Amygdala (tissue), 56 donors: ENCODE results near the gene GPHN.
"Not testable (repeated sequence)": the region's sequence is repeated elsewhere in the genome, so short reads cannot be mapped to it uniquely, and the experiment has no call there.

ENCODE experiments used
- DNase-seq, 56 donors: peaks; one replicate each; lab custom pipeline; 2025; lab: John Stamatoyannopoulos, UW

The GPHN gene

DNA sequence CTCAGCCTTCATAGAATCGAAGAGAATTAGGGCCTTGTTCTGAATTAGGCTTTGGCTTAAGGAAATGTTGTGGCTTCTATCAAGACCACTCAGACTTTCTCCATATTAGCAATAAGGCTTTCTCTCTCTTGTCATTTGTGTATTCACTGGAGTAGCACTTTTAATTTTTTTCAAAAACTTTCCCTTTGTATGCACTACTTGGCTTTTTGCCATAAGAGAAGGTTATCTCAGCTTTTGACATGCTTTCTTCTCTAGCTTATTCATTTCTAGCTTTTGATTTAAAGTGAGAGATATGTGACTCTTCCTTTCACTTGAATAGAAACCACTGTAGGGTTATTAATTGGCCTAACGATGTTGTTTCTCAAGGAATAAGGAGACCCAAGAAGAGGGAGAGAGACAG lies 244.2 kb downstream of the GPHN start:
- no peak for DNase-seq

DNA sequence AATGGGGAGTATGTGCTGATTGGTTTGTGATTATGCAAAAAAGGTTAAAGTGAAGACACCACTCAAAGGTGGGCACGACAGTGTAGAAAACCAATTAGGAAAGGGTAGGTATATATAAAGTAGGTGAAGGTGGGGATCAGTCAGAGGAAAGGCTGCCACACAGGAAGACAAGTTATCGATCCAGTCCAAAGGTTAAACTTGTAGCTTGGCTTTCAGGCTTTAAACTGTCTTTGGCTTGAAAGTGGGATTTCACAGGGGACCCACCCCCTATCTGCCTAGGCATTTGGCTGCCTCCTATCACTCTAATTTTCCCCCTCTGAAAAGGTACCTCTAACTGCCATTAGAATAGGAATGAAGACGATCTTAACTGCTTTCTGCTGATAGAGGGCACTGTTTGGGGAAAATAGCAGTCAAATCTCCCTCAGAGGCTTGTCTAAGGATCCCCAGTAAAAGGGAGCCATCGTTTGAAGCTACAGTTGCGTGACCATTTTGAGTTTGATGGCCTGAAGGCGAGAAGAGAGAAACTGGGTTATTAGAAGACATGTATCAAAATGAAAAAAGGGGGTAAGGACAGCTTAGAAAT lies 250.2 kb downstream of the GPHN start:
- no peak for DNase-seq

- no peak for DNase-seq
These were observed 264.2 kb downstream of the GPHN start for GRCh38 chr14:66772146-66772545.

GRCh38 chr14:66782853-66783252 lies 274.9 kb downstream of the GPHN start:
- DNase-seq: no peak

DNA sequence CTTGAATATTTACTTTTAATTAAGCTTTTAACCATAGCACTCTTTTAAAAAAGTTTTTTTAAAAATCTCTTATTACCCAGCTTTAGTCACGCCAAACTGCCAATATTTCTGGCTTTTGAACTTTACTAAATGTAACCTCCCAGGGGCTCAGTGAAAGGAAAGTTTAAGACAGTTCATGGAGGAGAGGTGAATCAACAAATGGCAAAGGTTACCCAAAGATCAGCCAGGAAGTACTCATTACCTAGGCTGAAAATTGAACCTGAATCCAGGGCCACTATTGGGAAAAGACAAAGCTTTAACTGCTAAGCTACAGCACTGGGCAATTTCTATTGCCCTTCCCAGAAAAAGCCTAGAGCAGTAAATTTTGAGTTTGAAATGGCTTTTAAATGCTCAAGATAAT lies 282.2 kb downstream of the GPHN start:
- no peak for DNase-seq

DNA sequence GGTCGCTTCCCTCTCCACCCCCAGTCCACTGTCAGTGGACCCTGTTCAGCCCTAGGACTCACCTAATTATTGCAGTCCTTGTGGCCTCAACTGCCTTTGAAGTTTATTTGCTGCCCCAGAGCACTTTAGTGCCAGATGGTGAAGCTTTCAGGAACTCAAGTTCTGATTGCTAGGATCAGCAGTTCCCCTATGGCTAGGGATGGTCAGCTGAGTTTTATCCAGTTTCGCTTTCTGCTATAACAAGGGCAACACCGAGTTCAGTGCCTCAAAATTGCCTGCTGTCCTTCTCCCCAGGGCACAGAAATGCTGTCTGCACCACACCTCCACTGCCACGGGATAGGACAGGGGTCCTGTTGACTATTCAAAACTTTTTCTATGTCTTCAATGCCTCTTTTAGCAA lies 295.0 kb downstream of the GPHN start:
- DNase-seq: no peak

DNA sequence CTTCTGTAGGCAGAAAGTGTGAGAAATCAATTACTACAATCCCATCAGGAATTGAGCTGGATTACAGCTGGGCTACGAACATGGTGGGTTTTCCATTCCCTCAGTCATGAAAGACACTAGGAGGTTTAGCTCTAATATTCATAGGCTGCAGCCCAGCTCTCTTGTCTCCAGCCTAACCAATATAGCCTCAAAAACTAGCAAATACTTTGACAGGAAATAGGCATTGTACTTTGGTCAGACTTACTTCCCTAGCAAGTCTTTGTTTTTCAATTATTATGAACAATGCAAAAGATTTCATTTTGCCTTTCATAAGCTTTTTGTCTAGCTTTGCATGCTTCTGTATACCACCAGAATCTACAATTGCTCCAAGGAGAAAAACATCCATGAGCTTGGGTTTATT lies 296.2 kb downstream of the GPHN start:
- no peak for DNase-seq

DNA sequence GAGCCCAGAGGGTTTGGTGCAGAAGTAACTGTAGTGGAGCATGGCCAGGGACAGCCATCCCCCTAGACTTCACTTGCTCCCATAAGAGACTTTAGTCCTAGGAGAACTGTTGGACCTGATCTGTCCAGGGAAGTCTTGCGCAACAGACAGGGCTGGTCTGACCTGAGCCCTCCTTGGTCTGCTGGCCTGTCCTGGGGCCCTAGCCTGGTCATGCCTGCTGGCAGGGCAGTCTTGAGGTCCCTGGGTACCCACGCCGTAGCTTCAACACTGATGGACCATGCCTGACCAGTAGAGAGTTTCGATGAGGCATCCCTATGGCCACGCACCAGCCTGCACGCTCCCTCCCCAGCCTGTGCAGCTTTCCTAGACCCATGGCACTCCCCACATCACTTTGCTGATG lies 305.7 kb downstream of the GPHN start:
- no peak for DNase-seq

DNA sequence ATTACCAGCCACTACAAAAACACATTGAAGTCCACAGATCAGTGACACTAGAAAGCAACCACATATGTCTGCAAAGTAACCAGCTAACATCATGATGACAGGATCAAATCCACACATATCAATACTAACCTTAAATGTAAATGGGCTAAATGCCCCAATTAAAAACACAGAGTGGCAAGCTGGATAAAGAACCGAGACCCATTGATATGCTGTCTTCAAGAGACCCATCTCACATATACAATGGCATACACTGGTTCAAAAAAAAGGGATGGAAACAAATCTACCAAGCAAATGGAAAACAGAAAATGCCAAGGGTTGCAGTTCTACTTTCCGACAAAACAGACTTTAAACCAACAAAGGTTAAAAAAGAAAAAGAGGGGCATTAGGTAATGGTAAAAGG lies 307.7 kb downstream of the GPHN start:
- no peak for DNase-seq

GRCh38 chr14:66824251-66824650 lies 316.3 kb downstream of the GPHN start:
- DNase-seq: no peak

DNA sequence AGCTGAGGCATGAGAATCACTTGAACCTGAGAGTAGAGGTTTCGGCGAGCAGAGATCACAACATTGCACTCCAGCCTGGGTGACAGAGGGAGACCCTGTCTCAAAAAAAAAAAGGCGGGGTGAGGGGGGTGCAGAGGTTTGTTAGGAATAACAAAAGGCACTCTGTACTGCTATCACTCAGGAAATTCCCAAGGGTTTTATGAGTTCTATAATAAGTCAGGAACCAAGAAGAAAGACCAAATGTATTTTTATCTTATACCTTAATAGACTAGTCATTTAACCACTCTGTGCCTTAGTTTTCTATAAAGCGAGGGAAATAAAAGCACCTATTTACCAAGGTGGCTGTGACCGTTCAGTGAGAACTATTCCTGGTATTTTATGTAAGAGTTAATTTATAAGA lies 319.2 kb downstream of the GPHN start:
- no peak for DNase-seq

DNA sequence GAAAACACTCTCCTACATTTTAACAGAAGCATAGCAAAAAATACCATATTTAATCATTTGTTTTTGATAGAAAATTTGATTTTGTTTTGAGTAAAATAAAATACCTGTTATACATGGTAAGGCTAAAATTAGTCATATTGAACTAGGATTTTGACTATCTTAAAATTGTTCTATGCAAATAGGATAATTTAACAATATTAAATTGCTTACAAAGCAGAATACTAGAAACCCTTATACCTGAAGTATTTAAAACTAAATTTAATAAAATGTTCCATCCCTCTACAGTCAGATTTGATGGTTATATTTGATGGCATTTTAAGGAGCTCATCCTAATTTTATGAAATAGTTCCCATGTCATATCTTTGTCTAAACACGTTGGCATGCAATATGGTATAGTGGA lies 323.2 kb downstream of the GPHN start:
- DNase-seq: no peak

DNA sequence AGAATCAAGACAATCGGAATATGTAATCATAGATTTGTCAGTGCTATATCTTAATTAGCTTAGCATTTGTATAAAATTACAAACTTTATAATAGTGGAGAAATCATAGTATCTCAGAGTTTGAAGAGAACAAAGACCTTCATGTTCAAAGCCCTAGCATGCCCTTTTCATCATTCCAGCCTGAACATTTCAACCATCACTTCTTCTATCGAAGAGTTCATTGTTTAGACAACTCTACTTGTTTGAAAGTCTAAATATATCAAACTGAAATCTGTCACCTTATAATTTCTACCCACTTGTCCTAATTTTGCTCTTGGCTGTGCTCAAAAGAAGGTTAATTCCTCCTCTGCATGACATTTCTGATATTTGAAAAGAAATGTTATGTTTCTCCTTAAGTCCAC lies 325.9 kb downstream of the GPHN start:
- no peak for DNase-seq

DNA sequence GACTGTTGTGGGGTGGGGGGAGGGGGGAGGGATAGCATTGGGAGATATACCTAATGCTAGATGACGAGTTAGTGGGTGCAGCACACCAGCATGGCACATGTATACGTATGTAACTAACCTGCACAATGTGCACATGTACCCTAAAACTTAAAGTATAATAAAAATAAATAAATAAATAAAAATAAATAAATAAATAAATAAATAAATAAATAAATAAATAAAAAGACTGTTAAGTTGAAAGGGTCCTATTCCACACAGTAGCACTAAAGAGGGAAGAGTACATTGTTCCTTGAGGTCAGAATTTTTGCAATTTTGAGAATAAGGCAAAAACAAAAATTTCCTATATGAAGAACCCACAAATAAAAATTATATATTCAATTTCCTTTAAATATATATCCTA lies 329.5 kb downstream of the GPHN start:
- not testable (repeated sequence) for DNase-seq

DNA sequence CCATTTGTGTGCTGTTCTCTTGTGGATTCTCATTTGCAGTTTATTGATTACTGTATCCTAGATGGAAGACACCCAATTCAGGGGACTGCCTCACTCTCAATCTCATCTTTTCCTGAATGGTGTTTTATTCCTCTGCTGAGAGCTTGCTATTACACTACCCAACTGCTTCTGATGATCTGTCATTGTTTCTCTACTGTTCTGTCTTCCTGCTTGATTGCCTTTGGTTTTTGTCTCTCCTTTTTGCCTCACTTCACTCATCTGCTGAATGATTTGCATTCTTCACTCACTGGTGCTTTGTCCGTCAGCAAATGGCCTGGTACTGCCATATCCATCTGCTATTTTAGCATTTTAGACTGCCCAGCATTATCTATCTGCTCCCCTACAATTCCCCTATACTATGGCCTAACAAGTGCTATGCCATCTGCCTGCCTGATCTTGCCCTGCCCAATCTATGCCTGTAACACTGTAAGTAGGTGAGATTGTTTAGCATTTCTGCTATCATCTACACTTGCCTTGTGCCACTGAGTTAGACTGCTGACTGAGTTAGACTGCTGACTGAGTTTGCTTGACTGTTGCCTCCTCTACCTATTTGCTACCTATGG lies 335.1 kb downstream of the GPHN start:
- no peak for DNase-seq

DNA sequence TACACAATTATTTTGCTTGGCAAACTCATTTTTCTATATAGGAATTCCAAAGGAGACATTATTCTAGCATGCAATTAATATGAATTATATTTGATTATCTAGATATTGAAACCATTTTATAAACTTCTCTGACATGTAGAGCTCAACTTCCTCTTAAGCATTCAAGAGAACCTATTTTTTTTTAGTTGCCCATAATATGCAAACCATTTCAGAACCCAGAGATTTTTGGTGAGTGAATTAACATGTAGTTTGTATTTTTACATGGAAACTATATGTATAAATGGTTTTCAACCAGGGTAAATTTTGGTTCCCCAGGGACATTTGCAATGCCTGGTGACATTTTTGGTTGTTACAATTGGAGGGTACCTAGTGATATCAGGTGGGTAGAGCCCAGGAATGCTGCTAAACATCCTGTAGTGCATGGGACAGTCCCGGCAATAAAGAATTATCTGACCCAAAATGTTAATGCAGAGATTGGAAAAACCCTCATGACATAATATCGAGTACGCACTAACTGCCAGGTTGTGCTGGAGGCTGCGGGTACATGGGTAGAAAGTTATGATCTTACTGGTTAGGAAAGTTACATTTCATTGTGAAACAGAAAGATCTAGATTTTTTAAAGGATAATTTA lies 342.4 kb downstream of the GPHN start:
- no peak for DNase-seq

DNA sequence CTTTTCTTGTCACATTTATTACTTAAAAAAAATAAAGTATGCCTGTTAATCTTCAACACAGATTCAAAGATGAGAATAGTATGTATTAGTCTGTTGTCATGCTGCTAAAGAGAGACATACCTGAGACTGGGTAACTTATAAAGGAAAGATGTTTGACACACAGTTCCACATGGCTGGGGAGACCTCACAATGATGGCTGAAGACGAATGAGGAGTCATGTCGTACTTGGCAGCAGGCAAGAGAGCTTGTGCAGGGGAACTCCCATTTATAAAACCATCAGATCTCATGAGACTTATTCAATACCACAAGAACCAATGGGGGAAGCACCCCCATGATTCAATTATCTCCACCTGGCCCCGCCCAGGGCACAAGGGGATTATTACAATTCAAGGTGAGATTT lies 345.4 kb downstream of the GPHN start:
- DNase-seq: no peak

- no peak for DNase-seq
These were observed 349.9 kb downstream of the GPHN start for GRCh38 chr14:66857867-66858266.

- DNase-seq: no peak
These were observed 351.2 kb downstream of the GPHN start for GRCh38 chr14:66859063-66859671.

GRCh38 chr14:66881596-66881995 lies 373.6 kb downstream of the GPHN start:
- no peak for DNase-seq

DNA sequence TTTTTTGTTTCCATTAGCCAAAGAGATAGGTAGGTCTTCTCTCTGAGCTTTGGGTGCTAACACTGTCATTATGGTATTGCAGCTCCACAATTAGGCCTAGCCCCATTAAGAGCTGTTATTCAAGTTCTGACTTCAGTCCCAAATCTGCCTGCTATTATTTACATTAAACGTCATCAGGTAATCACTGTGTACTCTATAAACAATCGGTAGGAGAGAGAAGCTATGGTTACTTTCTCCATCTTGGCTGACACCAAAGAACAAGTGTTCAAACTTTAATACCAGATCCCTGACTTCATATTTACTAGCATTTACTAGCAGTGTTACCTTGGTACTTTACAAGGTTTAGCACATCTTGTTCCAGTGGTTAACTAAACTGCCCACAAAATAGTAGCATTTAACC lies 376.2 kb downstream of the GPHN start:
- no peak for DNase-seq

DNA sequence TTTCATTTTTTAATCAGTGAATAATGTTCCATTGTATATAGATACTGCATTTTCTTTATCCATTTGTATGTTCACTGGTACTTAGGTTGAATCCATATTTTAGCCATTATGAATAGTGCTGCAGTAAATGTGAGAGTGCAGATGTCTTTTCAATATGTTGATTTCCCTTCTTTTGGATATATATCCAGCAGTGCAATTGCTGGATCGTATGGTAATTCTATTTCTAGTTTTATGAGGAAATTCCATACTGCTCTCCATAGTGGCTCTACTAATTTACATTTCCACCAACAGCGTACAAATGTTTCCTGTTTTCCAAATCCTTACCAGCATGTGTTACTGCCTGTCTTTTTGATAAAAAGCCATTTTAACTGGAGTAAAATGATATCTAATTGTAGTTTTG lies 392.8 kb downstream of the GPHN start:
- no peak for DNase-seq
